ENCODE data around the gene IL20.

The IL20 gene

GRCh38 chr1:206916000-206916709 lies 50.7 kb downstream of the IL20 start:
- no peak overlapping the region for H3K9ac ChIP-seq (ENCODE audit: low read length in 5 of 5)
- H3K4me1 ChIP-seq (ENCODE audit: control insufficient read depth in 5 of 5, insufficient read depth in 5 of 5, low read length in 5 of 5), result peaks cover 0 to 6% (median 0%) of the 10 kb centered on the region in 5 donors
- H3K4me3 ChIP-seq (ENCODE audit: low read depth in 1 of 5, low read length in 5 of 5), result no peak overlapping the region
- no peaks in the 10 kb centered on the region for H3K9me3 ChIP-seq (ENCODE audit: control insufficient read depth in 5 of 5, low read length in 5 of 5)
- H3K36me3 ChIP-seq (ENCODE audit: control insufficient read depth in 5 of 5, insufficient read depth in 5 of 5, low read length in 5 of 5), result no peaks in the 10 kb centered on the region
- H3K27ac ChIP-seq (ENCODE audit: low read depth, low read length), result no peak overlapping the region
- peaks cover 0 to 8% (median 5%) of the 10 kb centered on the region in 5 donors for H3K27me3 ChIP-seq (ENCODE audit: control insufficient read depth in 5 of 5, insufficient read depth in 4 of 5, low read length in 5 of 5)

GRCh38 chr1:206918076-206918475 lies 52.7 kb downstream of the IL20 start:
- H3K27ac ChIP-seq (ENCODE audit: low read depth, low read length), result no peak overlapping the region
- H3K4me3 ChIP-seq (ENCODE audit: low read depth in 1 of 5, low read length in 5 of 5), result no peak overlapping the region
- peaks cover 0 to 20% (median 8%) of the 10 kb centered on the region in 5 donors for H3K4me1 ChIP-seq (ENCODE audit: control insufficient read depth in 5 of 5, insufficient read depth in 5 of 5, low read length in 5 of 5)
- H3K9me3 ChIP-seq (ENCODE audit: control insufficient read depth in 5 of 5, low read length in 5 of 5), result no peaks in the 10 kb centered on the region
- H3K36me3 ChIP-seq (ENCODE audit: control insufficient read depth in 5 of 5, insufficient read depth in 5 of 5, low read length in 5 of 5), result no peaks in the 10 kb centered on the region
- H3K9ac ChIP-seq (ENCODE audit: low read length in 5 of 5), result no peak overlapping the region
- H3K27me3 ChIP-seq (ENCODE audit: control insufficient read depth in 5 of 5, insufficient read depth in 4 of 5, low read length in 5 of 5), result peaks cover 0 to 6% (median 2%) of the 10 kb centered on the region in 5 donors

All from subcutaneous abdominal adipose tissue (tissue), 5 donors.